Measurements from ENCODE around the gene ACAD8.

Gene ACAD8

GRCh38 chr11:134238956-134239355 is 14.4 kb upstream of the ACAD8 start:
- H3F3A ChIP-seq (ENCODE audit: low read depth): no peaks in the 10 kb centered on the region
- no peak overlapping the region for H3K4me3 ChIP-seq (ENCODE audit: low read length, poor library complexity, severe bottlenecking)
- no peak overlapping the region for H2AFZ ChIP-seq (ENCODE audit: low read length)
- TF ChIP-seq CTCF (conservative IDR thresholded peaks at IDR 0.05; ENCODE audit: low read length) (no peak), EZH2phosphoT487 (IDR thresholded peaks at IDR 0.05; ENCODE audit: borderline replicate concordance) (no peak)
- peaks cover 5% of the 10 kb centered on the region for H4K20me1 ChIP-seq (ENCODE audit: insufficient read depth, low read length, poor library complexity, severe bottlenecking)
- no peak overlapping the region for H3K9ac ChIP-seq (ENCODE audit: low read depth, low read length, poor library complexity, severe bottlenecking)
- no peaks in the 10 kb centered on the region for H3K27me3 ChIP-seq (ENCODE audit: insufficient read depth, low read length, poor library complexity, severe bottlenecking)
- no peaks in the 10 kb centered on the region for H3K9me2 ChIP-seq (replicated peaks; ENCODE audit: low read depth, low read length)
- H3K4me2 ChIP-seq (ENCODE audit: low read depth, low read length, poor library complexity, severe bottlenecking): no peak overlapping the region
- no peaks in the 10 kb centered on the region for H3K79me2 ChIP-seq (ENCODE audit: insufficient read depth, low read length)
- no peaks in the 10 kb centered on the region for H3K9me3 ChIP-seq (ENCODE audit: insufficient read depth, low read depth, low read length)
- H3K36me3 ChIP-seq (ENCODE audit: insufficient read depth, low read length): peaks cover 60% of the 10 kb centered on the region; the same call in 1 of the 2 replicates
- peaks cover 3% of the 10 kb centered on the region for H3K4me1 ChIP-seq (ENCODE audit: insufficient read depth, low read length, poor library complexity, severe bottlenecking)

- Histone ChIP-seq H3K4me3 (ENCODE audit: low read length, poor library complexity, severe bottlenecking) (no peak overlapping the region), H3K27me3 (ENCODE audit: insufficient read depth, low read length, poor library complexity, severe bottlenecking) (no peaks in the 10 kb centered on the region), H3K79me2 (ENCODE audit: insufficient read depth, low read length) (no peaks in the 10 kb centered on the region), H4K20me1 (ENCODE audit: insufficient read depth, low read length, poor library complexity, severe bottlenecking) (no peaks in the 10 kb centered on the region), H3K36me3 (ENCODE audit: insufficient read depth, low read length) (peaks cover 65% of the 10 kb centered on the region; the same call in 1 of the 2 replicates), H3K4me2 (ENCODE audit: low read depth, low read length, poor library complexity, severe bottlenecking) (no peak overlapping the region), H2AFZ (ENCODE audit: low read length) (no peak overlapping the region), H3K9ac (ENCODE audit: low read depth, low read length, poor library complexity, severe bottlenecking) (no peak overlapping the region), H3K4me1 (ENCODE audit: insufficient read depth, low read length, poor library complexity, severe bottlenecking) (peaks cover 3% of the 10 kb centered on the region), H3K9me3 (ENCODE audit: insufficient read depth, low read depth, low read length) (no peaks in the 10 kb centered on the region), H3K9me2 (replicated peaks; ENCODE audit: low read depth, low read length) (no peaks in the 10 kb centered on the region), H3F3A (ENCODE audit: low read depth) (no peaks in the 10 kb centered on the region)
- TF ChIP-seq CTCF (conservative IDR thresholded peaks at IDR 0.05; ENCODE audit: low read length) (no peak), EZH2phosphoT487 (IDR thresholded peaks at IDR 0.05; ENCODE audit: borderline replicate concordance) (no peak)
Observed at GRCh38 chr11:134240592-134240991, 12.8 kb upstream of the ACAD8 start.

GRCh38 chr11:134242376-134242775 is 11.0 kb upstream of the ACAD8 start:
- no peaks in the 10 kb centered on the region for H3K79me2 ChIP-seq (ENCODE audit: insufficient read depth, low read length)
- H3F3A ChIP-seq (ENCODE audit: low read depth): no peaks in the 10 kb centered on the region
- H3K9me3 ChIP-seq (ENCODE audit: insufficient read depth, low read depth, low read length): no peaks in the 10 kb centered on the region
- H3K4me3 ChIP-seq (ENCODE audit: low read length, poor library complexity, severe bottlenecking): no peak overlapping the region
- no peak overlapping the region for H3K9ac ChIP-seq (ENCODE audit: low read depth, low read length, poor library complexity, severe bottlenecking)
- TF ChIP-seq CTCF (conservative IDR thresholded peaks at IDR 0.05; ENCODE audit: low read length) (no peak), EZH2phosphoT487 (IDR thresholded peaks at IDR 0.05; ENCODE audit: borderline replicate concordance) (no peak)
- H3K27me3 ChIP-seq (ENCODE audit: insufficient read depth, low read length, poor library complexity, severe bottlenecking): no peaks in the 10 kb centered on the region
- peaks cover 72% of the 10 kb centered on the region; the same call in 1 of the 2 replicates for H3K36me3 ChIP-seq (ENCODE audit: insufficient read depth, low read length)
- H2AFZ ChIP-seq (ENCODE audit: low read length): no peak overlapping the region
- H4K20me1 ChIP-seq (ENCODE audit: insufficient read depth, low read length, poor library complexity, severe bottlenecking): no peaks in the 10 kb centered on the region
- H3K9me2 ChIP-seq (replicated peaks; ENCODE audit: low read depth, low read length): no peaks in the 10 kb centered on the region
- no peak overlapping the region for H3K4me2 ChIP-seq (ENCODE audit: low read depth, low read length, poor library complexity, severe bottlenecking)
- H3K4me1 ChIP-seq (ENCODE audit: insufficient read depth, low read length, poor library complexity, severe bottlenecking): no peaks in the 10 kb centered on the region
